Measurements from ENCODE around the gene CDC5L. TPM values are rescaled to one million over a fixed set of nuclear protein-coding genes. Genes with fewer than 3 reads are reported as not detected.

CDC5L gene
- total RNA-seq, 1 donor from 2014 or later: 20.0 TPM

- Histone ChIP-seq H3K4me3 (no peak overlapping the region), H3K27ac (replicated peaks) (no peak overlapping the region), H3K4me1 (no peaks in the 10 kb centered on the region), H3K27me3 (ENCODE audit: low read depth) (peaks cover 9% of the 10 kb centered on the region), H3K36me3 (no peaks in the 10 kb centered on the region), H3K9me3 (replicated peaks) (no peaks in the 10 kb centered on the region)
- TF ChIP-seq CTCF (IDR thresholded peaks at IDR 0.05; ENCODE audit: borderline replicate concordance): no peak
- intact Hi-C loops (cut with micrococcal nuclease): no loop called here
- no peak for DNase-seq
These were observed 35.2 kb upstream of the CDC5L start for GRCh38 chr6:44352259-44352658.

GRCh38 chr6:44353336-44353735 is 34.2 kb upstream of the CDC5L start:
- intact Hi-C loops (cut with micrococcal nuclease): no loop called here
- no peaks in the 10 kb centered on the region for H3K36me3 ChIP-seq
- H3K9me3 ChIP-seq (replicated peaks): no peaks in the 10 kb centered on the region
- peaks cover 17% of the 10 kb centered on the region for H3K27me3 ChIP-seq (ENCODE audit: low read depth)
- H3K27ac ChIP-seq (replicated peaks): no peak overlapping the region
- H3K4me3 ChIP-seq: no peak overlapping the region
- no peak for DNase-seq
- TF ChIP-seq CTCF (IDR thresholded peaks at IDR 0.05; ENCODE audit: borderline replicate concordance): no peak
- no peaks in the 10 kb centered on the region for H3K4me1 ChIP-seq

- H3K4me1 ChIP-seq: no peaks in the 10 kb centered on the region
- H3K27ac ChIP-seq (replicated peaks): no peak overlapping the region
- peaks cover 31% of the 10 kb centered on the region for H3K27me3 ChIP-seq (ENCODE audit: low read depth)
- no peaks in the 10 kb centered on the region for H3K9me3 ChIP-seq (replicated peaks)
- intact Hi-C loops (cut with micrococcal nuclease): no loop called here
- no peak for TF ChIP-seq CTCF (IDR thresholded peaks at IDR 0.05; ENCODE audit: borderline replicate concordance)
- DNase-seq: no peak
- no peaks in the 10 kb centered on the region for H3K36me3 ChIP-seq
- no peak overlapping the region for H3K4me3 ChIP-seq
These were observed 31.9 kb upstream of the CDC5L start for GRCh38 chr6:44355640-44356039.

- no peak for DNase-seq
- Histone ChIP-seq H3K36me3 (no peaks in the 10 kb centered on the region), H3K4me1 (no peaks in the 10 kb centered on the region), H3K27ac (replicated peaks) (no peak overlapping the region), H3K4me3 (no peak overlapping the region), H3K27me3 (ENCODE audit: low read depth) (peaks cover 38% of the 10 kb centered on the region), H3K9me3 (replicated peaks) (no peaks in the 10 kb centered on the region)
- intact Hi-C loops (cut with micrococcal nuclease): no loop called here
- no peak for TF ChIP-seq CTCF (IDR thresholded peaks at IDR 0.05; ENCODE audit: borderline replicate concordance)
These were observed 31.0 kb upstream of the CDC5L start for GRCh38 chr6:44356487-44356886.

- intact Hi-C loops (cut with micrococcal nuclease): no loop called here
- H3K4me1 ChIP-seq: no peaks in the 10 kb centered on the region
- H3K27me3 ChIP-seq (ENCODE audit: low read depth): peaks cover 52% of the 10 kb centered on the region
- H3K36me3 ChIP-seq: no peaks in the 10 kb centered on the region
- DNase-seq: no peak
- H3K27ac ChIP-seq (replicated peaks): no peak overlapping the region
- no peak overlapping the region for H3K4me3 ChIP-seq
- H3K9me3 ChIP-seq (replicated peaks): no peaks in the 10 kb centered on the region
- TF ChIP-seq CTCF (IDR thresholded peaks at IDR 0.05; ENCODE audit: borderline replicate concordance): no peak
These were observed 27.5 kb upstream of the CDC5L start for GRCh38 chr6:44359973-44360372.

- Histone ChIP-seq H3K4me3 (no peak overlapping the region), H3K36me3 (no peaks in the 10 kb centered on the region), H3K27me3 (ENCODE audit: low read depth) (peaks cover 51% of the 10 kb centered on the region), H3K27ac (replicated peaks) (no peak overlapping the region), H3K4me1 (no peaks in the 10 kb centered on the region), H3K9me3 (replicated peaks) (no peaks in the 10 kb centered on the region)
- DNase-seq: no peak
- intact Hi-C loops (cut with micrococcal nuclease): no loop called here
- no peak for TF ChIP-seq CTCF (IDR thresholded peaks at IDR 0.05; ENCODE audit: borderline replicate concordance)
These were observed 25.6 kb upstream of the CDC5L start for GRCh38 chr6:44361947-44362346.

All from left ventricle myocardium inferior (tissue), 1 donor.